Peyer's patch (tissue), 4 donors: Measurements from ENCODE around the gene IGF2BP2.

Experiments
- POLR2A ChIP-seq, 2 donors: fragments of 450-650 bp; IDR thresholded peaks; one replicate each; pipeline ENCODE4 v1.5.1; 2017; ENCODE audit warnings: antibody characterized with exemption in 2 of 2, mild to moderate bottlenecking in 2 of 2, moderate library complexity in 2 of 2
- TF ChIP-seq, protein P1 (sequence below), 6 experiments: fragments of 450-650 bp in 4 of 6; fragments of 200-600 bp in 2 of 6; sonication (generic) in 1 of 6; IDR thresholded peaks; one replicate each; pipeline ENCODE4 v1.5.1; 2017 to 2019; ENCODE audit warnings: antibody characterized with exemption in 6 of 6, mild to moderate bottlenecking in 3 of 6, moderate library complexity in 1 of 6

DNA sequence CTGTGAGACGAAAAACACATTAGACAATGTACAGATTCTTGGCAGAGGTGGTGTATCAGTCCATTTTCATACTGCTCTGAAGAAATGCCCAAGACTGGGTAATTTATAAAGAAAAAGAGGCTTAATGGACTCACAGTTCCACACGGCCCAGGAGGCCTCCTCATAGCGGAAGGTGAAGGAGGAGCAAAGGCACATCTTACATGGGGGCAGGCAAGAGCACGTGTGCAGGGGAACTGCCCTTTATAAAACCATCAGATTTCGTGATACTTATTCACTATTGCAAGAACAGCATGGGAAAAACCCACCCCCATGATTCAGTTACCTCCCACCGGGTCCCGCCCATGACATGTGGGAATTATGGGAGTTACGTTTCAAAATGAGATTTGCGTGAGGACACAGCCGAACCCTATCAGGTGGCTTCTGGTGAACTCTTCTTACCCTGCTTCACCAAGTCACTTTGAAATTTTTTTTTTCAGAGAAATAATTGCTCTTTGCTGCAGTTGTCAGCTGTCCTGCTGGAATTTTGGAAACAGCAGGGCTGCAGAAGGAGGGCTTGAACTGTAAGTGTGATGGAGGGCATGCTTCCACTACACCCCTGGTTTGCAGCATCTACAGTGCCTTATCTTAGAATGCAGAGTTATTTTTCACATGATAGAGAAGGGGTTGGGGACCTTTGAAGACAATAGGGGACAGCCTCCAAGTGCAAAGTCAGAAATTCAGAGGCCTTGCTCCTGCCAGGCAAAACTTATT is 2.9 kb upstream of the IGF2BP2 start:
- TF ChIP-seq POLR2A (IDR thresholded peaks at IDR 0.05) = no peak
- TF ChIP-seq, protein P1, sequence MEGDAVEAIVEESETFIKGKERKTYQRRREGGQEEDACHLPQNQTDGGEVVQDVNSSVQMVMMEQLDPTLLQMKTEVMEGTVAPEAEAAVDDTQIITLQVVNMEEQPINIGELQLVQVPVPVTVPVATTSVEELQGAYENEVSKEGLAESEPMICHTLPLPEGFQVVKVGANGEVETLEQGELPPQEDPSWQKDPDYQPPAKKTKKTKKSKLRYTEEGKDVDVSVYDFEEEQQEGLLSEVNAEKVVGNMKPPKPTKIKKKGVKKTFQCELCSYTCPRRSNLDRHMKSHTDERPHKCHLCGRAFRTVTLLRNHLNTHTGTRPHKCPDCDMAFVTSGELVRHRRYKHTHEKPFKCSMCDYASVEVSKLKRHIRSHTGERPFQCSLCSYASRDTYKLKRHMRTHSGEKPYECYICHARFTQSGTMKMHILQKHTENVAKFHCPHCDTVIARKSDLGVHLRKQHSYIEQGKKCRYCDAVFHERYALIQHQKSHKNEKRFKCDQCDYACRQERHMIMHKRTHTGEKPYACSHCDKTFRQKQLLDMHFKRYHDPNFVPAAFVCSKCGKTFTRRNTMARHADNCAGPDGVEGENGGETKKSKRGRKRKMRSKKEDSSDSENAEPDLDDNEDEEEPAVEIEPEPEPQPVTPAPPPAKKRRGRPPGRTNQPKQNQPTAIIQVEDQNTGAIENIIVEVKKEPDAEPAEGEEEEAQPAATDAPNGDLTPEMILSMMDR (IDR thresholded peaks at IDR 0.05) = no peak
